Renal cortical epithelial cell (primary cell): ENCODE measurements around the gene NPTX2. TPM values are rescaled to one million over a fixed set of nuclear protein-coding genes. Genes with fewer than 3 reads are reported as not detected.

Experiments used
- DNase-seq: peaks from one replicate; pipeline ENCODE4 v3.0.0-alpha.2; 2011; ENCODE audit warnings: low read depth
- total RNA-seq: library from RNA; depleted of rRNA; stranded (reverse); fragments of >200 nt; gene quantifications from 2 replicates; pipeline ENCODE4 v1.2.3, GENCODE V29; 2014

The NPTX2 gene
- total RNA-seq, 1 donor from 2014 or later = 0.35 TPM

GRCh38 chr7:98654524-98655272 is 37.6 kb downstream of the NPTX2 start:
- DNase-seq = no peak

- no peak for DNase-seq
Observed at GRCh38 chr7:98655611-98656010, 38.5 kb downstream of the NPTX2 start.

- no peak for DNase-seq
Observed at GRCh38 chr7:98656899-98657298, 39.8 kb downstream of the NPTX2 start.

GRCh38 chr7:98657736-98658135 is 40.7 kb downstream of the NPTX2 start:
- DNase-seq = no peak

DNA sequence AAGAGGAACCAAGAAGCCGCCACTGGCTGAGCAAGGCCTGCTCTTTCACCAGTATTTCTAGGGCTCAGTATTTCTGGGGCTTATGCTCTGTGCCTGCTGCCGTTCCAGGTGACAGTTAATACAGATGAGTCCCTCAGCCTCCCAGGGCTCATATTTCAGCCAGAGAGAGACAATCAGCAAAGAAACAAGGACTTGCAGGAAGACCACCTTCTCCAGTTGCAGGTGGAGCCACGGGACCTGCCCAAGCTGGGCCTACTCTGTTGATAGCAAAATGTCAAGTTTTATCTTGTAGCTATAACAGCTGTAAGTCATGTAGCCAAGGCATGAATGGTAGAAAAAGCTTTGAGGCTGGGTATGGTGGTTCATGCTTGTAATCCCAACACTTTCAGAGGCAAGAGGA is 42.7 kb downstream of the NPTX2 start:
- no peak for DNase-seq

- no peak for DNase-seq
Observed at GRCh38 chr7:98661607-98662006, 44.5 kb downstream of the NPTX2 start.

GRCh38 chr7:98662289-98662688 is 45.2 kb downstream of the NPTX2 start:
- no peak for DNase-seq

DNA sequence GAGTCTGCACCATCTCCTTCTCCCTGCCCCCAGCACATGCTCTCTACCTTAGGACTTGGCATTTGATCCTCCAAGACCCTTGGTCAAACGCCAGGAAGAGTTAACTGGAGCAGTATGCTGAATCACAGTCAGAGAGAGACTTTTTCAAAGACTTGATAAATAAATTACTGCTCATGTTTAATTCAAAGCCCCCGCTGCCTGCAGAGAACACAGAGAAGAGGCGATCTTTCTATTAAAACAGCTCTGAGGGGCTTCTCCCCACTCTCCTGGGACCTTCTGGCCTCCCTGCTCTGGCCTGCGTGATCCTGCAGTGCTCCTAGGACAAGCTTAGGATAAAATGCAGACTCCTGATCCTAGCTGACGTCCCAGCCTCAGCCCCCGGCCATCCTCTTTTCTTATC is 47.8 kb downstream of the NPTX2 start:
- DNase-seq = no peak

DNA sequence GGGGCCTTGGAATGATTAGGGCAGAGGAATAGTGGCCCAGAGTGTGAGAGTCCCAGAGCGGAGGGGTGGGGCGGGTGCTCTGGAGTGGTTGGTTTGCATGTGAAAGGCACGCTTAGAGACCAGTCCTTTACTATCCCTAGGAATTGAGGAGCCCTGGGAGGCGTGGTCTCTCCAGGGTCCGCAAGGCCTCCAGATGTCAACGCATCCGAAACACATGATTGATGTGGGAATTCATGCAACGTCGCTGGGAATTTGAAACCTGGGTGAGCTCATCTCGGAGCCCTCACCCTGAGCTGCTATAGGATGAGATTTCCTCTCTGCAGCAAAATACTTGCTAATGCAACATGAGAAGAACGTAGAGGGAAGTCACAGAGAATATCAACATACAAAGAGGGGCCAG is 51.2 kb downstream of the NPTX2 start:
- DNase-seq = no peak

GRCh38 chr7:98669329-98670000 is 52.4 kb downstream of the NPTX2 start:
- DNase-seq = no peak

- DNase-seq = no peak
Observed at GRCh38 chr7:98670186-98670585, 53.1 kb downstream of the NPTX2 start.

DNA sequence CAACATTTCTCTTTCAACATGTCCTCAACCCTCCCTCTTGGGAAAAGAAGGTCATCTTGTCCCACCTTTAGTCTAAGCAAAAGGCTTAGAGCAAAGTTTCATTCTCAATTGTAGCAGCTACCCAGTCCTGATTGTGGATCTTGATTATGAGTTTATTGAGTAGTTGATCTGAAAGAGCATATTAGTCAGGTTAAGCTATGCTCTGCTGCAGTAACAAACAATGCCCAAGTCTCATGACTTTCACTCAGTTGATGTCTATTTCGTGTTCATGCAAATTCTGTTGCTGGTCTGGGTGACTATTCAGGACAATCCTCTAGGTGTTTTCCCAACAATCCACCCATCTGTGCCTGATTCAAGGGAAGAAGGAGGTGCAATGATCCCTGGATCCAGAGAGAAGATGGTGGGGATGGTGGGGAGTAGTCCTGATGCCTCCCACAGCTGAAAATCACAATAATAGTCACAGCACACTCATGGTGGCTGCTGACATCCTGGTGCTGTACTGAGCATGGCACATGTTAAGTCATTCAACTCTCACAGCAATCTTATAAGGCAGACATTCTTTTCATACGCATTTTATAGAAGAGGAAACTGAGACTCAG is 54.7 kb downstream of the NPTX2 start:
- DNase-seq = no peak

GRCh38 chr7:98674461-98674860 is 57.4 kb downstream of the NPTX2 start:
- DNase-seq = no peak

DNA sequence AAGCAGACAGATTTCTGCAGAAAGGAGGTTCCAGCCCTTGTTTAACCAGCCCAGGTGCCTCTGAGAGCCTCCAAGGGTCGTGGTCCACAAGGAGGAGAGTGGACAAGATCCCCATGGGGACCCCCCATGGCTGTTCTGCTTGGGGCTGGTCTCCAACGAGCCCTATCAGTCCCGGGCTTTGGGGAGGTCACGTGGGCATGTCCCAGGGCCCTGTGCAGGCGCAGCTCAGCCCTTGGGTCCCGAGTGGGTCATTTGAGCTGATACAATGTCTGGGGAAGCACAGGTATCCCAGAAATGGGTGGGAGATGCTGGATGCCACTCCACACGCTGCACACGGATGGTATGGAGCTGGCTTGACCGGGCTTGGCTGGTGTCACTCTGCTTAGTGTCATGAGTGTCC is 57.8 kb downstream of the NPTX2 start:
- no peak for DNase-seq

GRCh38 chr7:98678215-98678614 is 61.1 kb downstream of the NPTX2 start:
- no peak for DNase-seq

Other genes starting within 250 kb of the NPTX2 start
- gene BAIAP2L1, start 216.2 kb upstream of the NPTX2 start, total RNA-seq = 21.4 and 25.8 TPM in 2 replicates